NCI-H2196 (cell line): ENCODE measurements around the gene ZNF155.
"Not testable (repeated sequence)": the region's sequence is repeated elsewhere in the genome, so short reads cannot be mapped to it uniquely, and the experiment has no call there.

Source experiments
- DNase-seq: peaks from one replicate; lab custom pipeline; 2025; ENCODE audit not compliant: unreplicated experiment; lab: John Stamatoyannopoulos, UW

ZNF155 gene

DNA sequence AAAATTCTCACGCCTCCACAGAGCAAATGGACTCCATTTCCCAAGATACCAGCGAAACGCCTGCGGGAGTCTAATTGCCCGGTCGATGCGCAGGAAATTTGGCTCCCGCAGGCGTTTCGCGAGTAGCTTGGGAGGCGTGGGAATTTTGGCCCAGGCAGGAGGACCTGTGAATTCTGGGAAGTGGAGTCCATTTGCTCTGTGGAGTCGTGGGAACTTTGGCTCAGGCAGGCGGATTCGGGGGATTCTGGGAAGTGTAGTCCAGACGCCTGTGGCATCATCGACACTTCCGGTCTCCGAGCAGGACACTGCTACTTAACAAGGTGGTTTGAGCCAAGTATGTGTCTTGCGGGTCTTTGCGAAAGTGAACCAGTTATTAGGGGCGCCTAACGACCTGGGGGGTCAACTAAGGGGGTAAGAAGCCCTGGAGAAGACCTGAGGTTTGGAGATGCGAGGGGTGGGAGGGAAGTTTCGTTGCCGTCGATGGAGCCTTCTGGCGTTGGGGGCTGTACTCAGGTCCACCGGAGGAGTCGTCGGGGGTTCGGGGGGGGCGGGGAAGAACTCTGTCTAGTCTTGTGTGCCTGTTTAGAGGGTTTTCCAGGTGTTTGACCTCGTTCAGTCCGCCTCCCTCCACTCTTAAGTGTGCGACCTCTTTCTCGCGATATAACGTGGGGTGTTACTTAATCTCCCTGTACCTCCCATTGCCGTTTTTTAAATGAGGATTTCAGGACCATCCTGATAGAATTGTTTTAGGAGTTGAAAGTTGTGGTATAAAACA is at the start of gene ZNF155:
Gene ZNF155, plus strand, starts transcription at position 277 of the 775 bp plus-strand sequence. CDS start 4,356 bp downstream, outside the sequence.
- DNase-seq = peak; percentile 96

DNA sequence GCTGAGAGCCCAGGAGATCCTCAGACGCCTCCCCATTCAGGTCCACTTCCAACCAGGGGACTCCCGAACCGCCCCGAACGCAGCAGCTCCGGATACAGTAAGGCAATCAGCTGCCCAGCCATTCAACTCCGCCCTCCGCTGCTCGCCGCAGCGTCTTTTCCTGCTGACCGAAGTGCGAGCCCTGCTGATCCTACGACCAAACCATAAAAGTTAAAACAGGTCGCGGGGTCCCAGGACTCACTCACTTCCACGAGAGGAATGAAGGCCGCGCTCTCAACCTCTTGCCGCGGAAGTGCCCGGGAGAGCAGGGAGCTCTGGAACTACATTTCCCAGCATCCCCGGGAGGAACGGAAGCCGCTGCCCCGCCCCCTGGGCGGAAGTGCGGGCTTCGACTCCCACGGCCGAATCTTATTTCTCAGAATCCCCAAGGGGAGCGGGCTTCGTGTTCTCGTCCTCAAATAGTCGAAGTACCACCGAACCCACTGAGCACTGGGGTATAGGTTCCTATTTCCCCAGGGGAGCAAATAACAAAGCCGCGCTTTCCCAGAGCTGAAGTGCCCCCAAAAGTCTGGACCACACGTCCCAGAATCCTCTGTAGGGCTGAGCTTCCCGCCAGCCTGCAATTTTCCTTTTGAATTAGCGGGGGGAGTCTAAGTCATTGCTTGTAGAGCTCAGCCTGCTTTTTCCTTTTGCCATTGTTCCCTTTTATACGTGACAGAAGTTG is 48.8 kb upstream of the ZNF155 start, which contains the start of gene ZNF45:
Gene ZNF45, minus strand, starts transcription at position 298 of the 724 bp plus-strand sequence. CDS start 13,097 bp downstream, outside the sequence.
- peak; percentile 92 for DNase-seq

DNA sequence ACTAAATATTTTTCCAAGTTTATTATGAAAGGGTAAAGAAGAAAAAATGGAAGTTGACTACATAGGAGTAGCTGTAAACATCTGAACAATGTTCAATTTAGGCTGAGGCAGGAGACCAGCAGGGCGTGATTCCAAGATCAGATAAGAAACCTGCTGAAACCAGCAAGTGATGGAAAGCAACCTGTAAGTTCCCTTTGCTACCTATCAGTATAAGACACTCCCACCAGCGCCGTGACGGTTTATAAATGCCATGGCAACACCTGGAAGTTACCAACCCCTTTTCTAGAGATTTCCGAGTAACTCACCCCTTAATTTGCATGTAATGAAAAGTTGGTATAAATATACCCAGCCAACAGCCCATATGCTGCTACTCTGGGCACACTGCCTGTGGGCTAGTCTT is 47.8 kb upstream of the ZNF155 start:
- DNase-seq = no peak

DNA sequence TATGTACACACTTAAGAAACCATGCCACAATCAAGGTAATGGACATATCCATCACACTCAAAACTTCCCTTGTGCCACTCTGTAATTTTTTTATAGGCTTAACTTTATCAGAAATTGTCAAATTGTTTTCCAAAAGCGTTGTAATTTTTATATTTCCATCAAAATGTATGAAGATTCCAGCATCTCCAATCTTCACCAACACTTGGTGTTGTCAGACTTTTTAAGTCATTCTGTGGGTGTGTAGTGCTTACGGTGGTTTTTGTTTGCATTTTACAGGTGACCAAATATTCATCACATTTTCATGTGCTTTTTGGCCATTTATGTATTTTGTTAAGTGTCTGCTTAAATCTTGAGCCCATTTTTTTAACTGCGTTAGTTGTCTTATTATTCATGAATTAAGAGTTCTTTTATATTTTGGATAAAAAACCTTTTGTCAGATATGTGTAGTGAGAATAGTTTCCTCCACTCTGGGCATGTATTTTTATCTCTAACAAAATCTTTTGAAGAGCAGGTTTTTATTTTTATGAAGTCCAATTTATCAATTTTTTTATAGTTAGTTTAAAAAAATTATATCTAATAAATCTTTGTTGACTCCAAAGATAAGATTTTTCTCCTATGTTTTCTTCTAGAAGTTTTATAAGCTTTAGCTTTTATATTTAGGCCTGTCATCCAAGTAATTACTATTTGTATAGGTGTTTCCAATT is 44.3 kb upstream of the ZNF155 start:
- no peak for DNase-seq

DNA sequence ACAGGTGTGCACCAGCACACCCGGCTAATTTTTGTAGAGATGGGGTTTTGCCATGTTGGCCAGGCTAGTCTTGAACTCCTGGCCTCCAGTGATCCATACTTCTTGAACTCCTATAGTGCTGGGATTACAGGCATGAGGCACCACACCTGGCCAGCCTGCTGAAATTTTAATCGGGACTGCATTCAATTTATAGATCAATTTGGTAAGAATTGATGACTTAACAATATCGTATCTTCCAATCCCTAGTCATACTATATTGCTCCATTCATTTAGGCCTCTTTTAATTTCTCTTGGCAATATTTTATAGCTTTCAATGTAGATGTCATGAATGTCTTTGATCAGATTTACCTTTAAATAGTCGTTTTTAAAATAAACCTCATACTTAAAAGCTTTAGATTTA is 43.3 kb upstream of the ZNF155 start:
- no peak for DNase-seq

DNA sequence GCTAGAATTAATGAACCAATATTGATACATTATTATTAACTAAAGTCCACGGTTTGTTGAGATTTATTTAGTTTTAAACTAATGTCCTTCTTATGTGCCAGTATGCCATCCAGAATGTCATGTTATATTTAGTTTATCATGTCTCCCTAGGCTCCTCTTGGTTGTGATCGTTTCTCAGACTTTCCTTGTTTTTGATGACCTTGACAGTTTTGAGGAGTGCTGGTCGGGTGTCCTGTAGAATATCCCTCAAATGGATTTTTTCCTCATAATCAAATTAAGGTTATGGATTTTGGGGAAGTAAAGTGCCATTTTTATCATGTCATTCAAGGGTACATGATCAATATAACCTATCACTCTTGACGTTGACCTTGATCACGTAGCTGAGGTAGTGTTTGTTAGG is 42.8 kb upstream of the ZNF155 start:
- DNase-seq = no peak

DNA sequence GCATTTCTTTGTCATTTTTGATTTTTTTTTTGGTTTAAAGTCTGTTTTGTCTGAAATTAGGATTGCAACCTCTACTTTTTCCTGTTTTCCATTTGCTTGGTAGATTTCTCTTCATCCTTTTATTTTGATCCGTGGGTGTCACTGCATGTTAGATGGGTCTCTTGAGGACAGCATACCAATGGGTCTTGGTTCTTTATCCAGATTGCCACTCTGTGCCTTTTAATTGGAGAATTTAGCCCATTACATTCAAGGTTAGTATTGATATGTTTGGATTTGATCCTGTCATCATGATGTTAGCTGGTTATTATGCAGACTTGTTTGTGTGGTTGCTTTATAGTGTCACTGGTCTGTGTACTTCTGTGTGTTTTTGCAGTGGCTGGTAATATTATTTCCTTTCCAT is 36.6 kb upstream of the ZNF155 start:
- DNase-seq = not testable (repeated sequence)

DNA sequence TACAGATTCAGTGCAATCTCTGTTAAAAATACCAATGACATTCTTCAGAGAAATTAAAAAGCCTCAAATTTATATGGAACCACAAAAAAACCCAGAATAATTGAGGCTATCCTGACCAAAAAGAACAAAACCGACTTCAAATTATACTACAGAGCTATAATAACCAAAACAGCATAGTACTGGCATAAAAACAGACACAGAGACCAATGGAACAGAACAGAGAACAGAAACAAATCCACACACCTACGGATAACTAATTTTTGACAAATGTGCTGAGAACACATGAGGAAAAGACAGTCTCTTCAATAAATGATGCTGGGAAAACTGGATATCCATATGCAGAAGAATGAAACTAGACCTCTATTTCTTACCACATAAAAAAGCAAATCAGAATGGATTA is 34.2 kb upstream of the ZNF155 start:
- not testable (repeated sequence) for DNase-seq

DNA sequence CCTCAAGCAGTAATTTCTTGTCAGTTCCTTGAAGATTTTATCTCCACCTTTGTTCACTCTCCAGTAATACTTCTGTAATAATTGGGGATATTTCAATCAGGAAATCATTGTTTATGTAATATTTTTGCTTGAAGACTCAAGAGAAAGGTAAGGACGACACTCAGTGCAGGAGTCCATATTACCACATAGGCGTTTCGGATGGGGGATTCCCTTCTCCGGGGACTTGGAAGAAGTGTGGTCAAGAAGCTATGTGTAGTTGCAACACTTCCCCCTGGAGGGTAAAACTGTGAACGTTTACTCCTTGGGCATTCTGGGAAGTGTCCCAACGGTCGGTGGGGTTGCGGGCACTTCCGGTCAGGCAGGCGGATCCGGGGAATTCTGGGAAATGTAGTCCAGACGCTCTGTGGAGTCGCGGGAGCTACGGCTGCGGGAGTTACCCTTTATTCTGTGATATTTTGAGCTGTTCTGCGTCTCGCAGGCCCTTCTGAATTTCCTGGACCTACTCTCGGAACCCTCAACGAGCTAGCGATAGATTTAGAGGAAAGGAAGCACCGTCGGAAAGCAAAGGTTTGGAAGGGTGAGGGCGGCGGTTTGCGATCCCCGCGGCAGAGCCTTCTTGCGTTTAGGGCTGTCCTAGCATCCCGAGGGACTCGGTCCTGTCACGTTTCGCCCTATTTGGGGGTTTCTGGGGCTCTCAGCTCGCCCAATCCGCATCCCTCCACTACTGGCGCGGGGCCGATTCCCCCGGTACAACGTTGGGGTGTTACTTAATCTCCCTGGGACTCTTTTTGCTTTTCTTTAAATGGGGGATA is 32.9 kb upstream of the ZNF155 start, which contains the start of gene ZNF221:
Gene ZNF221, plus strand, starts transcription at position 395 of the 812 bp plus-strand sequence. CDS start 11,499 bp downstream, outside the sequence.
- DNase-seq = peak; percentile 94

DNA sequence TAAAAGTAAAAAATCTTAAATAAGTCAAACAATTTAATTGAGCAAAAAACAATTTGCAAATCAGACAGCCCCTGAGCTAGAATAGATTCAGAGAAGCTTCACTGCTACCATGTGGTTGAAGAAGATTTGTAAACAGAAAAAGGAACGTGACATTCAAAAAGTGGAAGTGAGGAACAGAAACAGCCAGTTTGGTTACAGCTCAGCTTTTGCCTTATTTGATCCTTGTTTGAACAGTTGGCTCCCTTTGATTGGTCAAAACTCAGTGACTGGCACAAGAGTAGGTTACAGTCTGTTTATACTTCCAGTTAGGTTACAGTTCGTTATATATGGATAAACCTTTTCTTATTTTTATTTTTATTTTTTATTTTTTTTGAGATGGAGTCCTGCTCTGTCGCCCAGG is 27.2 kb upstream of the ZNF155 start:
- no peak for DNase-seq

DNA sequence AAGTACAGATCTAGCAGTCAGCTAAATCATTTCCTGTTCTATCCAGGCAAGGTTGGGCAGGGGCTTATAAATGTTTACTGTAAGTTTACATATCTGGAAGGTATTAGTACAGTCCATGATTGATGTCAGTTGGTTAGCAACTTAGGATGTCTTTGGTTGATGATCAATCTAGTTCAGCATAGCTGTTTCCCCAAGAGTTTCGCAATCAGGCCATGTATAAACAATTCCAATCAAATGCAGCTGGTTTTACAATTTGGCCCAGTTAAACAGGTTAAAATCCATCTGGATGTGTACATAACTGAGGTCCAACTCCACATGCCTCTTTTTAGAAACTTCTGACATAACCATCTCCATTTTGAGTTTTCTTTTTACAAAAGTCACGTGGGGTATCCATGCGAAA is 26.1 kb upstream of the ZNF155 start:
- DNase-seq = no peak

DNA sequence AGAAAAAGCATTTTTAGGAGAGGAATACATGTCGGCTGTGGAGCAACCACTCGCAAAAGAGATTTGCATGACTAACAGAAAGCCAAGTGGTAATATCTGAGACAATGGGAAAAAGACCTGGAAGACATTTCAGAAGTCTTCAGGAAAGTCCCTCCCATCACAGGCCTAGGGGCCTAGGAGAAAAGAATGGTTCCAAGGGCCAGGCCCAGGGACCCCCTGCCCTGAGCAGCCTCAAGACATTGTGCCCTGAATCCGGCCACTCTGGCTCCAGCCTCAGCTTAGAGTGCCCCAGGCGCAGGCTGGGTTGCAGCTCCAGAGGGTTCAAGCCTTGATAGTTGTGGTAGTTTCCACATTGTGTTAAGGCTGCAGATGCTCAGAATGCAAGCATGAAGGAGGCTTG is 23.6 kb upstream of the ZNF155 start:
- no peak for DNase-seq

DNA sequence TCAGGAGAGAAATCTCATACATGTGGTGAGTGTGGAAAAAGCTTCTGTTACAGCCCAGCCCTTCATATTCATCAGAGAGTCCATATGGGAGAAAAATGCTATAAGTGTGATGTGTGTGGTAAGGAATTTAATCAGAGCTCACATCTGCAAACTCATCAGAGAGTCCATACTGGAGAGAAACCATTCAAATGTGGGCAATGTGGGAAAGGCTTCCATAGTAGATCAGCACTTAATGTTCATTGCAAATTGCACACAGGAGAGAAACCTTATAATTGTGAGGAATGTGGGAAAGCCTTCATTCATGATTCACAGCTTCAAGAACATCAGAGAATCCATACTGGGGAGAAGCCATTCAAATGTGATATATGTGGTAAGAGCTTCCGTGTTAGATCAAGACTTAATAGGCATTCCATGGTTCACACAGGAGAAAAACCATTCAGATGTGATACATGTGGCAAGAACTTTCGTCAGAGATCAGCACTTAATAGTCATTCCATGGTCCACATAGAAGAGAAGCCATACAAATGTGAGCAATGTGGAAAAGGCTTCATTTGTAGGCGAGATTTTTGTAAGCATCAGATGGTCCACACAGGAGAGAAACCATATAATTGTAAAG is 17.8 kb upstream of the ZNF155 start:
- no peak for DNase-seq

DNA sequence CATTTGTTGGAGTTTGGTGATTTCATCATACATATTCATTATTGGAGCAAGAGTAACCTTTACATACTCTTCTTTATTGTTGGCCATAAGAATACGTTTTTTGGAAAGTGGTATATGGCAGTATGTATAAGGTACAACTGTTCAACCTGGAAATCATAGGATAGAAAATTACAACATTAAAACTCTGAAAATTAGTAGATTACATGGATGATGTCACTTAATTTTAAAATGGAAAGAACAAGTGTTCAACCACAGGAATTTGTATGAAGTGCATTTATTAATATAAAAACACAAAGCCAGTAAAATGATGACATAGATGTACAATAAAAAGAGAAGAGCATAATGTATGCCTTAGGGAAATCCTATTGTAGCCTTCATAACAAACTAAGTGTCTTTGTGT is 7.3 kb upstream of the ZNF155 start:
- no peak for DNase-seq

DNA sequence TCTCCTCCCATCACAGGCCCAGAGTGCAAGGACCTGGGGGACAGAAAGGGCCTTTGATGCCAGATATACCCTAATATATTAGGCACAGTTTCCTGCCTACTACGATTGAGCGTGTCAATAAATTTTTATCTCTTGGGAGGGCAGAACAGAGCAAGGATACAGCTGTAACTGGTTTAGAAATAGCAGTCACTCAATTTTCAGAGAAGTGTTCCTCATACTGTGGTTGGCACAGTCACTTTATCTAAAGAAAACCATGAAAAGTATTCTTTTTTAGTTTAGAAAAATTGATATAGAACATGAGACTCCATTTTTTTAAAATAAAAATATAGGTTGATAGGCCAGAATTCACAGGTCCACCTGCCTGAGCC is 460 bp upstream of the ZNF155 start:
- DNase-seq = no peak

DNA sequence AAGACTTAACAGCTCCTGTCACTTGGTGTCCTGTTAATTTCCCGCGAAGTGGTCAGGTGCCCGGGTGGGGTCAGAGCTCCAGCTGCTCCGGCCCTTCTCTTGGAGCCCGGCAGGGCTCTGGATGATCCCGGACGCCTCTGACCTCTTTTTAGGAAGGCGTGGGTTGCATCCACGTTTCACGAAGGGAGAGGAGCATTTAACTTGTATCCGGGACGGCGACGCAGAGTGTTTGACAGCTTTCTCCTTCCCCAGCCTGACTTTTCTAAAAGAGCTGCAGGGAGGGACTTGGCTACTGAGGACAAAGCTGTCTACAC is 656 bp downstream of the ZNF155 start:
- no peak for DNase-seq

DNA sequence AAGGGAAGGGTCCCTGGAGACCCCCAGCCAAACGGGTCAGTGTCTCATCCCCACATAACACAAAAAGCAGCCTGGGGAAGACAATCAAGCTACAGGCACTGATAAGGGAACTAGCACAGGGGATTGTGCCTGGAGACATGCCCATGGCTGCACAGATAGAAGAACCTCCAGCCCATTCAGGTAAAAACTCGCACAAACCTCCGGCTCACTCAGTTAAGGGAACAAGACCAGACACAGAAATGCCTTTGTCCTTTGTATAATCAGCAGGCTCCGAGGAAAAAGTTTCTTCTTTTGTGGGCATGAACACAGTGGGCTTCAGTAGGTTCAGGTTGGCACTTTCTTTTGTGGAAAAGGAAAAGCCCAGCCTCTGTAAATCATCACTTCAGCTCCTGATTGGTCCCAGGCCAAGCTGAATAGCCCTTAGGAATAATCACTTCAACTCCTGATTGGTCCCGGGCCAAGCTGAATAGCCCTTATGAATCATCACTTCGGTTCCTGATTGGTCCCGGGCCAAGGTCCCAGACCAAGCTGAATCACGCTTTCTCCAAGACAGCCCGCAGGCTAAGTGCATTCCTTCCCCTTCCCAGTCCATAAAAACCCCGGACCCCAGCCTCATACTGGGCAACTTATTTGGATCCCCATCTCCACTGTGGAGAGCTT is 13.8 kb downstream of the ZNF155 start:
- DNase-seq = no peak

DNA sequence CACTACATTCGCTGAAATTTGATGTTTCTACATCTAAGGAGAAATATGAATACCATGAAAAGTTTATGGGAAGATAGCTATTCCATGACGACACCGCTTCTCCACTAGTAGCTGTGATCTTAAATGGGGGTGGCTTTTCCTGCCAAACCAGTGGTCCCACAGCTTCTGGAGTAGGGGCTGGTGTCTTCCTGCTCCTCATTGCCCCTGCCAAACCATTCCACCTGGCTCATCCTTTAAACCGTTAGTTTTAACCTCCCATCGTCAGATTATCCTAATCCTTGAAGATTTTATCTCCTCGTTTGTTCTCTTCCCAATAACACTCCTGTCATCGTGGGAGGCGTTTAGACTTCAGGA is 18.2 kb downstream of the ZNF155 start:
- no peak for DNase-seq

DNA sequence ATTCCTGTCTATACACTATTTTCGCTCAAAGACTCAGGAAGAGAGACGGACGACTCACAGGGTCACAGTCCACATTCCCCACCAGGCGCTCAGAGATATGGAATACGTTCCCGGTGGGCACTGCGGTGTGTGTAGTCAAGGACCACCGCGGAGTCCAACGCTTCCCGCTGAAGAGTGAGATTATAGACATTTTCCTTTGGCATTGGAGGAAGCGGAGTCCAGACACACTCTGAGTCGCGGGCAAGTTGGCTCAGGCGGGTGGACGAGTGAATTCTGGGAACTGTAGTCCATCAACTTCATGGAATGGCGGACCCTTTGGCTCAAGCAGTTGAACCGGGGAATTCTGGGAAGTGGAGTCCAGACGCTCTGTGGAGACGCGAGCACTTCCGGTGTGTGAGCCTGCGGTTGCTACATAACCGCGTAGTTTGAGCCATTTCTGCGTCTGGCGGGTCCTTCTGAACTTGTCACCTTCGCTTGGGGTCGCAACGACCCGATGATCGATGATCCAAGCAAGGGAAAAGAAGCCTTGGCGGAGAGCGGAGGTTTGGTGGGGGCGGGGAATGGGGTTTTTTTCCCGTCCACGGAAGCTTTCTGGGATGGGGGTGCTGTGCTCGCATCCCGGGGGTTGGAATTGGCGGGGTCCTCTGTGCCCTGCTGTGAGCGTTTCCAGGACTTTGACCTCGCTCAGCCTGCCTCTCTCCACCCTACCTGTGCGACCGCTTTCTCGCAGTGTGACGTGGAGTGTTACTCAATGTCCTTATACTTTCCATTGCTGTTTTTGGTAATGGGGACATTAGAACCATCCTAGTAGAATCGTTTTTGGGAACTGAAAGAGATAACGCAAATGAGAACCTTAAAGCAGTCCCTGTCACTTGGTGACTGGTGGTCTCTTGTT is 18.8 kb downstream of the ZNF155 start, which contains the start of gene ZNF230:
Gene ZNF230, plus strand, starts transcription at position 392 of the 895 bp plus-strand sequence. CDS start 4,122 bp downstream, outside the sequence.
- DNase-seq = peak; percentile 94
